Measurements from ENCODE around the gene MMAB.

The MMAB gene

GRCh38 chr12:109558374-109559199 is 14.7 kb downstream of the MMAB start:
- DNase-seq: no peak

GRCh38 chr12:109557805-109558204 is 15.5 kb downstream of the MMAB start:
- DNase-seq: no peak

- DNase-seq: no peak
These were observed 16.1 kb downstream of the MMAB start for GRCh38 chr12:109557200-109557599.

- DNase-seq: no peak
These were observed 17.6 kb downstream of the MMAB start for GRCh38 chr12:109555431-109556315.

GRCh38 chr12:109554761-109555160 is 18.5 kb downstream of the MMAB start:
- no peak for DNase-seq

DNA sequence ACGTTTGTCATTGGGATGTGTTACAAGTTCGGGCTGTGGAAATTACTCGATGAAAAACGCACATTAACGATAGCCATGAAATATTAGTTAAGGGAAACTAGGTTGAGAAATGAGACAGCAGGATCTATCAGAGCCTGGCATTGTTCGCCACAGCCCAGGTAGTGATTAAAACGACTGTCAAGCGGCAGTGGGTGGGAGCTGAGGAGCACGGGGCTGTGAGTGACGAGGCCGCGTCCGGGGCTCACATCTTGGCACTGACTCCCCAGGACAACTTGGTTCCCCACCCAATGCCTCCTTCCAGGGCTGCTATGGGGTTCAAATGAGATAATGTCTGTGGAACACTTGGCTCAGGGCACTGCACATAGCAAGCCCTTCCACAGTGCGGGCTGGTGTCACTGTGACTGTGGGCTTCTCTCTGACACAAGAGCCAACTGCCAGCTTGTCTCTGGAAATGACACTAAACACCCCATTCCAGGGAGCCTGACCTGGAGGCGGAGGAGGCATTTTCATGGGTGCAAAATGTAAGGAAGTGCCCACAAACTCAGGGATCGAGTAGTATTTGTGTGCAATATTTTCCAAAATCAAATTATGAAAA is 19.3 kb downstream of the MMAB start:
- no peak for DNase-seq

DNA sequence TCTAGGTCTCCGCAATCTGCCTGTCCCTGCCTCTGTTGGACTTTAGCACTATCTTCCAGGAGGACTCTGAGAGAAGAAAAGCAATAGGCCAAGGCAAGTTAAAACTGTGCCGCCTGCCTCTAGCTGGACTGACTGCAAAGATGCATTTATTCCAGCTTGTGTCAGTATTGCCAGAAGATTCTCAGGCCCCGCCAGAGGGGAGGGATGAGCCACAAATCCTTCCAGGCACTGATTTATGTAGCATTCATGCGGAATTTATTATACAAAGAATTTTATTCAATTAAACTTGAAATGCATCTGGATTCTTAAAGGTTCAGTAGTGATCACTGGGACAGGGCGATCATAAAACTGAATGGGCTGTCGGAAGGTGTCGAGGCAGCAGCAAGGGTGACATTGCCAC is 19.8 kb downstream of the MMAB start:
- no peak for DNase-seq

DNA sequence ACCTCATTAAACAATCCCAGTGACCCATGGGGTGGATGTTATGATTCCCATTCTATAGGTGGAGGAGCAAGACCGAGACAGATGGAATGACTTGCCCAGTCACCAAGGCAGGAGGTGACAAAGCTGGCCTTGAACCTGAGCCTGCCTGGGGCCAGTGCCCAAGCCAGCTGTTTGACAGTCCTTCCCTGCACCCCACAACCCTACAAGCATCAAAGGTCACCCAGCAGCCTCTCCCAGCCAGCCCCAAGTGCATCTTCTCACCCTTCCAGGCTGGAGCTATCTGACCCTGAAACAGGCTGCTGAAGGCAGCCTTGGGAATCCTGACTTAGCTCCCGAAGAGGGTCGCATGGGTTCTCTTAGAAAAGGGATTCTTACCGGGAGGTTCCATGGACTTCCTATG is 20.3 kb downstream of the MMAB start:
- no peak for DNase-seq

DNA sequence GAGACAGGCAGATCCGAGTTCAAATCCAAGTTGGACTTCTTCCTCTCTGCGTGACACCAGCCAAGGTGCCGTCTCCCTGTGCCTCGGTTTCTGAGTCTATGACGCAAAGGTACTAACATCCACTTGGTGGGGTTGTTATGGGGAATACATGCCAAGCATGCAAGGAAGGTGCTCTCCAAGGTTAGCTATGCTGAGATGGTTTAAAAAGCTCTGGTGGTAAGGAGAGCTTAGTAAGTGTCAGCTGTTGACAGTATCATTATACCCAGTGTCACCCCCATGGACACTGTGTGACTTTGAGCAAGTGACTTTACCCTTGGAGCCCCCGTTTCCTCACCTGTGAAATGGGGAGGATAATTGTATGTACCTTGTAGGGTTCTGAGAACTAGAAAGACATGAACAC is 22.2 kb downstream of the MMAB start:
- DNase-seq: no peak

DNA sequence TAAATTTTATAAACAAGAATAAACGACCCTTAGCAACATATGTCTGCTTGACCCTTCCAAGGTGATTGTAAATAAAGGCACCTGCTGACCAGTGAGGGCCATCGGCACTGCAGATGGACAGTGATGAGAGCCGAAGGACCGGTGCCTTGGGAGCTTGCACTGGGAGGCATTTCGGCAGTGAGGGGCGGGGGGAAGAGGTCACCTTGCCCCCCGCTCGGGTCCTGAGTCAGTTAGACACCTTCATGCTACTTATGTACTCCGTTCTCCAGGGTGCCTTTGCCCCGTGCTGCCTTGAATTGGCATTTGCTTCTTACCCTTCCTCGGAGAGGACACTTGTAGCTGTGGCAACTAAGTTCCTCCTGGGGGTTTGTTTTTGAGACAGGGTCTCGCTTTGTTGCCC is 23.0 kb downstream of the MMAB start:
- DNase-seq: no peak

DNA sequence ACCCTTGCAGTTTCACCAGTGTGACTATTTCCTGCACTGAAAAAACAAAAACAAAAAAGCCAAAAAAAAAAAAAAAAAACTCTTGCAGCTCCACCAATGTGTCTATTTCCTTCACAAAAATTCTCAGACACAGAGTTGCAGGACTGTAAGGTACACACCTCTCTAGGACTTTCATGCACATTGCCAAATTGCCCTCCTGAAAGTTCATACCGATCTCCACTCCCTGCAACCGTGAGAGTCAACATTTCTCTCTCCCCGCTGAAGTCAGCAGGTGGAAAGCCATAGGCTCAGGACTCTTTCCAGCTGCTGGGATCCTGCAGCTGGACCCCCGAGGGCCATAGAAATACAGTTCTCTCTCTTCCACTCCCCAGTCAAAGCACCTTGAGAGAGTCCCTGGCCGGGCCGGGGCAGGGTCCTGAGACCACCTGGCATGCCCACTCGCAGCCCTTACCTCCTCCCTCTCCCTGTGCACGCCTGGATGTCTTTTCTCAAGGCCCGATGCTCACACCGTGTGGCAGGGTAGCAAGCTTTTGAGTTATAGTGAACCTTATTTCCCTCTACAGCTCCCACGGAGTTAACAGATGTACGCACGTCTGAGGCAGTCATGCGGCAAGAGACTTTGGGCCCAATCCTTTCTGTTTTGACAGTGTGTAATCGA is 23.6 kb downstream of the MMAB start:
- DNase-seq: no peak

GRCh38 chr12:109548258-109548657 is 25.0 kb downstream of the MMAB start:
- DNase-seq: no peak

DNA sequence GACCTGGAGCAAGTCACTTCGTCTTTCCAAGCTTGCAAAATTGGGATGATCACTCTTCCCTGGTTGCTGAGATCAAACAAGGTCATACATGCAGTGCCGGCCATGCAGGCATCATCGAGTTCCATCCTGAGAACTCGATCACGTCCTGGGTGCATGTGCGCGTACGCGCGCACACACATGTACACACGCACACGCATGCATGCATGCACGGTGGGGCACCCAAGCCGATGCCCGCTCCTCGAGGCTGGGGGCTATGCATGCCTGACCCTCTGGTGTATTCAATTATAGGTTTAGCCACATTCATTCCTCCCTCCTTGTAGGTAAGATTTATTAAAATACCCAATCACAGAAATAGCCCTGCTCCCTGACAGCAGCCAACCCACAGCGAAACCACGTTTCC is 26.0 kb downstream of the MMAB start:
- DNase-seq: no peak

- DNase-seq: no peak
These were observed 27.5 kb downstream of the MMAB start for GRCh38 chr12:109545826-109546225.

DNA sequence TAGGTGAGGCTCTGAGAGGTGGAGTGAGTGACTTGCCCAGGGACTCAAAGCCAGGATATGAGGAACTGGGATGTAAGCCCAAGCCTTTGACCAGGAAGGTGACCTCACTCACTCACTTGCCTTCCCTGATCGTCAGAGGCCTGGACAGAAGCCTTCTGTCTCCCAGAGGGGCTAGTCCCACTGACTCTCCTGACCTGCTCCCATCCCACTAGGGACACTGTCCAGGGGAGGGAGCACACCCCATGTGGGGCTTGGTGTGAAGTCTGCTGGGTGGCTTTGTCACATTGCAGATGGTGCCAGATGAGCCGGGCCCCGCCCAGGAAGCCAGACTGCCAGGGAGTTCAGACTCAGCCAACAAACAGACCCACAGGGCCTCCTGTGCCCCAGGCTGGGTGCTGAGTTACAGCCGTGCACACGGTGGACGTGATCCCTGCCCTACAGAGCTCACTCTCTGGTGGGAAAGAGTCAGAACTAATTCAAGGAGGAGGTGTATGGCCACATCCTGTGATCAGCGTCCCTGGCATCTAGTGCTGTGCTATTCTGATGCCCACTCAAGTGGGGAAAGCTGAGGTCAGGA is 28.3 kb downstream of the MMAB start:
- no peak for DNase-seq

DNA sequence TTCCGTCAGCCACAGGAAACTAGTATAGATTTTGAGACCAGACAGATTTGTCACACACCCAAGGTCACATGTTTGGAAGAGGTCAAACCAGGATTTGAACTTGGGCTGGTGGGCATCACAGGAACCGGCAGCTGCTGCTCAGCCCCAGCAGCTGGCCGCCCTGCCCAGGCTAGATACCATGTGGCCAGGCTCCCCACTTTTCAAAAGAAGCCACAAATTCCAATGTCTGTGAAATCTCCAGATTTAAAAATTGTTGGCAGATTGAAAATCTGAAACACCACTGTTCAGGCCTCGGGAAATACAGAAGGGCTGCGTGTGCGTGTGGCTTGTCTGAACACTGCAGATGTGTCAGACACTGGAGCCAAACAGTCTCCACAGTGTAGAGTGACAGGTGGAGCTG is 30.4 kb downstream of the MMAB start:
- no peak for DNase-seq

GRCh38 chr12:109542014-109542413 is 31.3 kb downstream of the MMAB start:
- no peak for DNase-seq

DNA sequence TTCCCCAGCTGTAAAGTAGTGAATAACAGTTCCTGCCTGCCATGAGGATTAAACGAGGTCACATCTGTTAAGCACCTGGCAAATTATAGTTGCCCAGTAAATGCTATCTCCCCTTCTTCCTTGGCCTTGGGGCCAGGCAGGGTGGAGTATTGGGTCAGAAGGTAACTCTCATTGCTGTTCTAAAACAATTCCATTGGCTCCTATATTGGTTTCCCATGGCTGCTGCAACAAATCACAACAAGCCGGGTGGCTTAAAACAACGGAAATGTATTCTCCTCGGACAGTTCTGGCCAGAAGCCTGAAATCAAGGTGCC is 31.9 kb downstream of the MMAB start:
- no peak for DNase-seq

- no peak for DNase-seq
These were observed 32.5 kb downstream of the MMAB start for GRCh38 chr12:109540526-109541412.

DNA sequence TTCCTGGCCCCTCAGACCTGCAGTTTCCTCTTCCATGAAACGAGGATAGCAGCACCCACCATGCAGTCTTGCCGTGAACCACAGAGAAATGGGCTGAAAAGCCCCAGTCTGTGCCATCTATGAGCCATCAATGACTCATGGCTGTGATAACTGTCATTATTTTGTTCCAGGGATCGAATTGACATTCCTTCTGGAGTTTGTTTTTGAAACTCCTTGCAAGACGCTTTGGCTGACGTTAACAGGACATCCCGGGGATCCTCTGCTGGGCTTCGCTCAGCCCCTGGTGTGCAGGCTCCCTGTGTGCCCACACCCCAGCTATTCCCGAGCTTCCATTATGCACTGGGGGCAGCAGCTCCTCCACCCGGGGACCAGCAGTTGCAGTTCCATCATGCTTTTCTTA is 33.8 kb downstream of the MMAB start:
- no peak for DNase-seq

- no peak for DNase-seq
These were observed 35.0 kb downstream of the MMAB start for GRCh38 chr12:109538191-109538863.
